Stimulated activated CD4-positive, alpha-beta T cell treated with anti-CD3 and anti-CD28 coated beads, Interleukin-1b, Interleukin-23, amount 100 ng/mL, for 24 hours (primary cell): ENCODE measurements around the gene SASH3.
"Not testable (repeated sequence)": the region's sequence is repeated elsewhere in the genome, so short reads cannot be mapped to it uniquely, and the experiment has no call there.

Experiments used
- DNase-seq, 4 experiments: peaks; one replicate each; pipeline ENCODE4 v3.0.0-alpha.2; 2020; ENCODE audit warnings: low read depth in 4 of 4, low spot score in 1 of 4

SASH3 gene

GRCh38 chrX:129779747-129780146 lies at the start of gene SASH3:
SASH3 (plus strand) TSS chrX:129779949; CDS start chrX:129780098, 149 bp downstream.
- DNase-seq: peak in 1 of 4 experiments; percentile 50

GRCh38 chrX:129731228-129731627 lies 48.5 kb upstream of the SASH3 start:
- DNase-seq: no peak

- DNase-seq: no peak
Observed at GRCh38 chrX:129732857-129733256, 46.9 kb upstream of the SASH3 start.

GRCh38 chrX:129733335-129733734 lies 46.4 kb upstream of the SASH3 start:
- DNase-seq: no peak

- no peak for DNase-seq
Observed at GRCh38 chrX:129736491-129736890, 43.3 kb upstream of the SASH3 start.

- DNase-seq: no peak
Observed at GRCh38 chrX:129737916-129738315, 41.8 kb upstream of the SASH3 start.

GRCh38 chrX:129738466-129739308 lies 41.1 kb upstream of the SASH3 start, which contains the start of gene XPNPEP2:
XPNPEP2 (plus strand) TSS chrX:129738979; CDS start chrX:129739214, 235 bp downstream.
- DNase-seq: no peak

GRCh38 chrX:129739578-129739977 lies 40.2 kb upstream of the SASH3 start:
- DNase-seq: no peak

GRCh38 chrX:129741880-129742758 lies 37.6 kb upstream of the SASH3 start:
- no peak for DNase-seq

GRCh38 chrX:129742759-129743152 lies 37.0 kb upstream of the SASH3 start:
- DNase-seq: not testable (repeated sequence)

GRCh38 chrX:129743821-129744220 lies 35.9 kb upstream of the SASH3 start:
- DNase-seq: no peak

GRCh38 chrX:129744861-129745321 lies 34.9 kb upstream of the SASH3 start:
- no peak for DNase-seq

- no peak for DNase-seq
Observed at GRCh38 chrX:129746557-129747470, 32.9 kb upstream of the SASH3 start.

- no peak for DNase-seq
Observed at GRCh38 chrX:129747533-129747932, 32.2 kb upstream of the SASH3 start.

- DNase-seq: no peak
Observed at GRCh38 chrX:129748305-129748704, 31.4 kb upstream of the SASH3 start.

- DNase-seq: no peak
Observed at GRCh38 chrX:129749069-129749468, 30.7 kb upstream of the SASH3 start.

GRCh38 chrX:129750971-129751370 lies 28.8 kb upstream of the SASH3 start:
- DNase-seq: no peak

- no peak for DNase-seq
Observed at GRCh38 chrX:129754056-129755024, 25.4 kb upstream of the SASH3 start.

- DNase-seq: no peak
Observed at GRCh38 chrX:129755779-129756650, 23.7 kb upstream of the SASH3 start.
